MM.1S (cell line): Measurements from ENCODE around the gene ADGRV1.

Experiments
- EZH2phosphoT487 ChIP-seq: fragments of 300-600 bp; sonication (generic); IDR thresholded peaks from 2 replicates; pipeline ENCODE4 v1.6.1; 2018; ENCODE audit warnings: antibody characterized with exemption, low read length
- TF ChIP-seq, protein P1 (sequence below): fragments of 300-600 bp; sonication (generic); IDR thresholded peaks from 2 replicates; pipeline ENCODE4 v1.5.1; 2016; ENCODE audit warnings: antibody characterized with exemption, low read length, mixed read lengths

DNA sequence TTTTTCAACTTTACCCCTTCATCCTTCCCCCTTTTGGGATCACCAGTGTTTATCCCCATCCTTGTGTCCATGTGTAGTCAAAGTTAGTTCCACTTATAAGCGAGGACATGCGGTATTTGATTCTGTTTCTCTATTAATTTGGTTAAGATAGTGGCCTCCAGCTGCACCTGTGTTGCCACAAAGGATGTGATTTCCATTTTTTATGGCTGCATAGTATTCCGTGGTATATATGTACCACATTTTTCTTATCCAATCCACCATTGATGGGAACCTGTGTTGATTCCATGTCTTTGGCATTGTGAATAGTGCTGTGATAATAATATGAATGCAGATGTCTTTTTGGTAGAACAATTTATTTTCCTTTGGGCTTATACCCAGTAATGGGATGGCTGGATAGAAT, 572.2 kb downstream of the ADGRV1 start:
- no peak for TF ChIP-seq EZH2phosphoT487
- TF ChIP-seq, protein P1, sequence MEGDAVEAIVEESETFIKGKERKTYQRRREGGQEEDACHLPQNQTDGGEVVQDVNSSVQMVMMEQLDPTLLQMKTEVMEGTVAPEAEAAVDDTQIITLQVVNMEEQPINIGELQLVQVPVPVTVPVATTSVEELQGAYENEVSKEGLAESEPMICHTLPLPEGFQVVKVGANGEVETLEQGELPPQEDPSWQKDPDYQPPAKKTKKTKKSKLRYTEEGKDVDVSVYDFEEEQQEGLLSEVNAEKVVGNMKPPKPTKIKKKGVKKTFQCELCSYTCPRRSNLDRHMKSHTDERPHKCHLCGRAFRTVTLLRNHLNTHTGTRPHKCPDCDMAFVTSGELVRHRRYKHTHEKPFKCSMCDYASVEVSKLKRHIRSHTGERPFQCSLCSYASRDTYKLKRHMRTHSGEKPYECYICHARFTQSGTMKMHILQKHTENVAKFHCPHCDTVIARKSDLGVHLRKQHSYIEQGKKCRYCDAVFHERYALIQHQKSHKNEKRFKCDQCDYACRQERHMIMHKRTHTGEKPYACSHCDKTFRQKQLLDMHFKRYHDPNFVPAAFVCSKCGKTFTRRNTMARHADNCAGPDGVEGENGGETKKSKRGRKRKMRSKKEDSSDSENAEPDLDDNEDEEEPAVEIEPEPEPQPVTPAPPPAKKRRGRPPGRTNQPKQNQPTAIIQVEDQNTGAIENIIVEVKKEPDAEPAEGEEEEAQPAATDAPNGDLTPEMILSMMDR = no peak
